MM.1S (cell line): ENCODE measurements around the gene DLEC1.

Experiments used
- DNase-seq: peaks from one replicate; pipeline ENCODE4 v3.0.0-alpha.2; 2015
- H2AFZ ChIP-seq: fragments of 300-600 bp; sonication (generic); 2 replicates; pipeline ENCODE4 v1.6.0; 2016; ENCODE audit warnings: antibody characterized with exemption, low read length
- H3F3A ChIP-seq: fragments of 300-600 bp; sonication (generic); 2 replicates; pipeline ENCODE4 v1.6.1; 2016; ENCODE audit warnings: mild to moderate bottlenecking, antibody characterized with exemption, low read length, moderate library complexity, mixed read lengths; ENCODE audit not compliant: insufficient read depth
- H3K27ac ChIP-seq: fragments of 300-600 bp; sonication (generic); 2 replicates; pipeline ENCODE4 v1.5.1; 2016; ENCODE audit warnings: mild to moderate bottlenecking, low read length
- H3K27me3 ChIP-seq: fragments of 300-600 bp; sonication (generic); replicated peaks from 2 replicates; pipeline ENCODE4 v1.6.0; 2016; ENCODE audit warnings: low read length; ENCODE audit not compliant: insufficient read depth
- H3K36me3 ChIP-seq: fragments of 300-600 bp; sonication (generic); replicated peaks from 2 replicates; pipeline ENCODE4 v1.6.1; 2016; ENCODE audit warnings: mild to moderate bottlenecking, low read length, mixed read lengths; ENCODE audit not compliant: insufficient read depth
- H3K4me1 ChIP-seq: fragments of 300-600 bp; sonication (generic); 2 replicates; pipeline ENCODE4 v1.6.1; 2016; ENCODE audit warnings: low read length, mixed read lengths
- H3K4me2 ChIP-seq: fragments of 300-600 bp; sonication (generic); 2 replicates; pipeline ENCODE4 v1.6.0; 2016; ENCODE audit warnings: low read depth, low read length
- H3K4me3 ChIP-seq: fragments of 300-600 bp; sonication (generic); 2 replicates; pipeline ENCODE4 v1.5.1; 2016; ENCODE audit warnings: low read length, mixed read lengths
- H3K79me2 ChIP-seq: fragments of 300-600 bp; sonication (generic); 2 replicates; pipeline ENCODE4 v1.6.1; 2016; ENCODE audit warnings: mixed run types, low read length, mixed read lengths
- H3K9ac ChIP-seq: fragments of 300-600 bp; sonication (generic); 2 replicates; pipeline ENCODE4 v1.6.1; 2016; ENCODE audit warnings: low read length, mixed read lengths
- H3K9me2 ChIP-seq: fragments of 300-600 bp; sonication (generic); replicated peaks from 2 replicates; pipeline ENCODE4 v1.6.1; 2016; ENCODE audit warnings: mild to moderate bottlenecking, low read length, mixed read lengths; ENCODE audit not compliant: insufficient read depth
- H3K9me3 ChIP-seq: fragments of 300-600 bp; sonication (generic); replicated peaks from 2 replicates; pipeline ENCODE4 v1.6.1; 2016; ENCODE audit warnings: mild to moderate bottlenecking, low read length, mixed read lengths; ENCODE audit not compliant: insufficient read depth
- H4K20me1 ChIP-seq: fragments of 300-600 bp; sonication (generic); 2 replicates; pipeline ENCODE4 v1.6.1; 2016; ENCODE audit warnings: mild to moderate bottlenecking, low read length, moderate library complexity, mixed read lengths; ENCODE audit not compliant: insufficient read depth
- EZH2 ChIP-seq: fragments of 300-600 bp; sonication (generic); optimal IDR thresholded peaks from 2 replicates; pipeline ENCODE3; 2017; ENCODE audit warnings: low read depth, mild to moderate bottlenecking, antibody characterized with exemption, low read length, mixed read lengths
- EZH2phosphoT487 ChIP-seq: fragments of 300-600 bp; sonication (generic); IDR thresholded peaks from 2 replicates; pipeline ENCODE4 v1.6.1; 2018; ENCODE audit warnings: antibody characterized with exemption, low read length
- TF ChIP-seq, protein P1 (sequence below): fragments of 300-600 bp; sonication (generic); IDR thresholded peaks from 2 replicates; pipeline ENCODE4 v1.5.1; 2016; ENCODE audit warnings: antibody characterized with exemption, low read length, mixed read lengths

DLEC1 gene

DNA sequence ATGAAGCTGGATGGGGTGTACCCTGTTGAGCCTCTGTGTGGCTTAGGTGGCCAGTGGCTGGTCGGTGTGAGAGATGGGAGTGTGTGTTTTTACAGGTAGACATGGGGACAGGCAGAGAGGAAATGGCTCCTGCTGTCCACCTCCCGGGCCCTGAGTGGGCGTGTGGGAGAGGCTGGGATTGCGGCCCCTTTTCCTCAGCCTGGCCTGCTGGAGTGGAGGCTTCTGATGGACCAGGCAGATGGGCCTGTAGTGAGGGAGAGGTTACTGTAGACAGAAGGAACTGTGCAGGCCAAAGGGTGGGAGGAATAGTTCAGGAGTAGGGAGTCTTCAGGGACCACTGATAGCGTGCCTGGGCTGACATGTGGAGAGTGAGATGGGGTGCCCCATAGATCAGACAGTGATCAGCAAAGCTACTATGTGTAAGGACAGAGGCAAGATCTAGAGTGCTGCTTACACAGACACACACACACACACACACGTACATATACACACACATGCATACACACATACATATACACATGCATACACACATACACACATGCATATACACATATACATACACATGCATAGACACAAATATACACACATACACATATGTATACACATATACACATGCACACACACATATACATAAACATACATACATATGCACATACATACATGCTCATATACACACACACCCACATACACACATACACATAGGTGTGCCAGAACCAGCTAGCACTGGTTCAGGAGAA, 71.5 kb downstream of the DLEC1 start:
- H2AFZ ChIP-seq = no peak overlapping the region
- no peak overlapping the region for H3K4me2 ChIP-seq
- no peak overlapping the region for H3K27ac ChIP-seq
- no peaks in the 10 kb centered on the region for H3K9me2 ChIP-seq
- no peaks in the 10 kb centered on the region for H3K36me3 ChIP-seq
- H3K27me3 ChIP-seq = no peaks in the 10 kb centered on the region
- no peaks in the 10 kb centered on the region for H4K20me1 ChIP-seq
- no peak for DNase-seq
- no peaks in the 10 kb centered on the region for H3K9me3 ChIP-seq
- no peak overlapping the region for H3K4me3 ChIP-seq
- no peaks in the 10 kb centered on the region for H3K4me1 ChIP-seq
- no peaks in the 10 kb centered on the region for H3K79me2 ChIP-seq
- TF ChIP-seq EZH2 (no peak), EZH2phosphoT487 (no peak)
- TF ChIP-seq, protein P1, sequence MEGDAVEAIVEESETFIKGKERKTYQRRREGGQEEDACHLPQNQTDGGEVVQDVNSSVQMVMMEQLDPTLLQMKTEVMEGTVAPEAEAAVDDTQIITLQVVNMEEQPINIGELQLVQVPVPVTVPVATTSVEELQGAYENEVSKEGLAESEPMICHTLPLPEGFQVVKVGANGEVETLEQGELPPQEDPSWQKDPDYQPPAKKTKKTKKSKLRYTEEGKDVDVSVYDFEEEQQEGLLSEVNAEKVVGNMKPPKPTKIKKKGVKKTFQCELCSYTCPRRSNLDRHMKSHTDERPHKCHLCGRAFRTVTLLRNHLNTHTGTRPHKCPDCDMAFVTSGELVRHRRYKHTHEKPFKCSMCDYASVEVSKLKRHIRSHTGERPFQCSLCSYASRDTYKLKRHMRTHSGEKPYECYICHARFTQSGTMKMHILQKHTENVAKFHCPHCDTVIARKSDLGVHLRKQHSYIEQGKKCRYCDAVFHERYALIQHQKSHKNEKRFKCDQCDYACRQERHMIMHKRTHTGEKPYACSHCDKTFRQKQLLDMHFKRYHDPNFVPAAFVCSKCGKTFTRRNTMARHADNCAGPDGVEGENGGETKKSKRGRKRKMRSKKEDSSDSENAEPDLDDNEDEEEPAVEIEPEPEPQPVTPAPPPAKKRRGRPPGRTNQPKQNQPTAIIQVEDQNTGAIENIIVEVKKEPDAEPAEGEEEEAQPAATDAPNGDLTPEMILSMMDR = no peak
- H3F3A ChIP-seq = no peaks in the 10 kb centered on the region
- no peak overlapping the region for H3K9ac ChIP-seq

DNA sequence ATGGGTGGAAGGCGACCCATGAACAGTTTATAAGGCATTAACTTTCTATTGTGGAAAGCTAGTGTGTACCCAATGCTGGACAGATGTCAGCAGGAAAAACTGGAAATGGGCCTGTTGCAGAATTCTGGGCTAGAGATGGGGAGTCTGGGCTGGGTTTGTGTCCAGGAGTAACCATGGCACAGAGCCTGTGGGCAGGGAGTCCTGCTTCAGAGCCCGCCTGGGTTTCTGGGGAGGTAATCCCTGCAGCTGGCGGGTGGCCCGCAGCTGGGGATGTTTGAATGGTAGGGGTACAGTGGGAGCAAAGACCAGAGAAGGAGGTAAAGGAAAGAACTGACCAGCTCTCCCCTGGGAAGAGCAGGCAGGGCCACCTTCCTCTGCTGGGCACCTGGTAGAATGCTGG, 72.2 kb downstream of the DLEC1 start:
- no peaks in the 10 kb centered on the region for H3K36me3 ChIP-seq
- H3K9me3 ChIP-seq = no peaks in the 10 kb centered on the region
- no peaks in the 10 kb centered on the region for H3K79me2 ChIP-seq
- H2AFZ ChIP-seq = no peak overlapping the region
- DNase-seq = no peak
- TF ChIP-seq EZH2phosphoT487 (no peak), EZH2 (no peak)
- TF ChIP-seq, protein P1 = no peak
- no peak overlapping the region for H3K4me3 ChIP-seq
- no peak overlapping the region for H3K4me2 ChIP-seq
- H3K4me1 ChIP-seq = no peaks in the 10 kb centered on the region
- no peaks in the 10 kb centered on the region for H3K9me2 ChIP-seq
- no peaks in the 10 kb centered on the region for H4K20me1 ChIP-seq
- H3K27me3 ChIP-seq = no peaks in the 10 kb centered on the region
- no peak overlapping the region for H3K9ac ChIP-seq
- no peaks in the 10 kb centered on the region for H3F3A ChIP-seq
- H3K27ac ChIP-seq = no peak overlapping the region

DNA sequence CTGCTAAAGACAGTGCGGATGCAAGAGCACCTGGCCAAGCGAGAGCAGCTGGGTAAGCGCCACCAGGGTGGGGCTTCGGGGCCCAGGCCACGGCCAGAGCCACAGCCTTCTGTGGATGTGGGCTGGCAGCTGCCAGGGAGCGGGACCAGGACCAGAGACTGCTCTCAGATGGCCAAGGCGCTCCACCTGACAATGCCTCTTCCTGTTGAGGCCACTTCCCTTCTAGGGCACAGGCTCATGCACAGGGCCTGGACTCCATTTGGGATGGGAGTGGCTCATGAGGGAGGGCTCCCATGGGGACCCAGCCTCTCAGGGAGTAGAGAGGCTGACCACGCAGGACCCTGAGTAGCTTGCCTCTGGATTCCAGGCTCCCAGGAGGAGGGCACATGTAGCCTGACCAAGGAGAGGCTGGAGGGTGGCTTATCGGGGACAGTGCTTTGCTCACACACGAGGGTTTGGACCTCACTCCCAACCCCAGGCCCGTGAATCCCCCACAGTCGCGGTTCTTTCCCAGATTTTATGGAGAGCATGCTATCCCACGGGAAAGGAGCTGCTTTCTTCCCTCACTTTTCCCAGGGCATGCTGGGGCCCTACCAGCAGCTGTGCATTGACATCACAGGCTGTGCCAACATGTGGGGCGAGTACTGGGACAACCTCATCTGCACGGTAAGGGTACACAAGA, 72.8 kb downstream of the DLEC1 start:
- Histone ChIP-seq H3K4me1 (no peaks in the 10 kb centered on the region), H2AFZ (no peak overlapping the region), H3K4me3 (no peak overlapping the region), H3K27ac (no peak overlapping the region), H3F3A (no peaks in the 10 kb centered on the region), H4K20me1 (no peaks in the 10 kb centered on the region), H3K4me2 (no peak overlapping the region), H3K9me2 (no peaks in the 10 kb centered on the region), H3K36me3 (no peaks in the 10 kb centered on the region), H3K9ac (no peak overlapping the region), H3K9me3 (no peaks in the 10 kb centered on the region), H3K79me2 (no peaks in the 10 kb centered on the region), H3K27me3 (no peaks in the 10 kb centered on the region)
- TF ChIP-seq EZH2 (no peak), EZH2phosphoT487 (no peak)
- TF ChIP-seq, protein P1 = no peak
- no peak for DNase-seq
